ENCODE measurements around the gene NUP153.
"Not testable (repeated sequence)": the region's sequence is repeated elsewhere in the genome, so short reads cannot be mapped to it uniquely, and the experiment has no call there.

NUP153 gene

DNA sequence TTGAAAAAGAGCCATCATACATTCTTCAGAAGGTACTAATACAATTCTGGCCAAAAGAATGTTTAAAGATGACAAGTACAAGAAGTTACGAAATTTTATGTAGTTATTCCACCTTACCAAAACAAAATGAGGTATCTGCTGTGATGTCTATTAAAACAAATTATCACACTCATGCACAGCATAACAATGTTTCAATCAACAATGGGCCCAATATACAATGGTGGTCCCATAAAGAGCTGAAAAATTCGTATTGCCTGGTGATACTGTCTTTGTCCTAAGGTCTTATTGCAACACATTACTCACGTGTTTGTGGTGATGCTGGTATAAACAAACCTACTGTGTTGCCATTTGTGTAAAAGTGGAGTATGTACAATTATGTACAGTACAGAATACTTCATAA, 3.6 kb upstream of the NUP153 start:
- Histone ChIP-seq H3K4me1 (ENCODE audit: control insufficient read depth, insufficient read depth, low read depth, low read length) (peaks cover 2% of the 10 kb centered on the region), H2BK120ac (ENCODE audit: low read depth, low read length) (no peak overlapping the region), H2BK12ac (ENCODE audit: low read length in 2 of 2) (no peak overlapping the region), H3K27ac (ENCODE audit: low read length, poor library complexity, severe bottlenecking) (no peak overlapping the region), H3K9ac (ENCODE audit: low read length) (peak overlapping the region; percentile 4), H3K36me3 (ENCODE audit: control insufficient read depth in 1 of 2, insufficient read depth in 2 of 2, low read depth in 1 of 2, low read length in 2 of 2) (no peaks in the 10 kb centered on the region), H3K18ac (ENCODE audit: low read depth in 1 of 2, low read length in 2 of 2) (no peak overlapping the region), H3K9me3 (ENCODE audit: control insufficient read depth, low read length) (no peaks in the 10 kb centered on the region), H3K23ac (ENCODE audit: low read length in 2 of 2) (no peak overlapping the region), H4K8ac (ENCODE audit: low read length) (no peak overlapping the region), H3K14ac (ENCODE audit: low read length in 2 of 2) (no peak overlapping the region), H3K79me1 (replicated peaks; ENCODE audit: low read length, poor library complexity, severe bottlenecking) (peaks cover 6% of the 10 kb centered on the region), H2BK5ac (ENCODE audit: low read depth, low read length, poor library complexity, severe bottlenecking) (no peak overlapping the region), H3K4me3 (ENCODE audit: insufficient read depth in 1 of 2, low read depth in 1 of 2, low read length in 2 of 2) (no peak overlapping the region), H2AFZ (ENCODE audit: low read depth, low read length) (no peak overlapping the region), H4K91ac (ENCODE audit: low read length) (no peak overlapping the region), H3K27me3 (ENCODE audit: control insufficient read depth in 1 of 2, insufficient read depth in 1 of 2, low read length in 2 of 2) (no peaks in the 10 kb centered on the region), H2BK15ac (ENCODE audit: low read depth, poor library complexity, severe bottlenecking) (no peak overlapping the region), H3K4ac (ENCODE audit: low read depth in 1 of 2, low read length in 2 of 2) (no peak overlapping the region), H3K4me2 (ENCODE audit: low read length, poor library complexity, severe bottlenecking) (no peak overlapping the region), H2AK5ac (ENCODE audit: low read length, severe bottlenecking) (no peak overlapping the region)
- DNase-seq = peak; percentile 90
- WGBS = 0% methylated on average over 2 of the region's 3 CpGs

DNA sequence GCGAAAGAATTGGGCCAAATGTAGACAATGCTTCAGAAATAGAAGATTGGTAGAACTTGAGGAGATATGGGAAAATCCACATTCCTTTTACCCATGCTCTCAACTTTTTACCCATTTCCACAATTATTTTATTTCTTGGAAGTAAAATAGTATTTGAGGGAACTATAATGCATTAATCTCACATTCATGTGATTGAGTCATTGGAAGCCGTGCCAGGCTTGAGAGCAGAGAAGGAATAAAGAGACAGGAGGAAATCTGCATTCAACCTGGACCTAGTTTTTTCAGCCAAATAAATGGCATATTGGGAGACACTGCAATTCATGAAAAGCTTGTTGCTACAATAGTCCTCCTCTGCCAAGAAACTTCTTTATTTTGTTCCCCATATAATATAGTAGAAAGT, 2.8 kb upstream of the NUP153 start:
- WGBS = 91% methylated on average over 1 of the region's 2 CpGs

DNA sequence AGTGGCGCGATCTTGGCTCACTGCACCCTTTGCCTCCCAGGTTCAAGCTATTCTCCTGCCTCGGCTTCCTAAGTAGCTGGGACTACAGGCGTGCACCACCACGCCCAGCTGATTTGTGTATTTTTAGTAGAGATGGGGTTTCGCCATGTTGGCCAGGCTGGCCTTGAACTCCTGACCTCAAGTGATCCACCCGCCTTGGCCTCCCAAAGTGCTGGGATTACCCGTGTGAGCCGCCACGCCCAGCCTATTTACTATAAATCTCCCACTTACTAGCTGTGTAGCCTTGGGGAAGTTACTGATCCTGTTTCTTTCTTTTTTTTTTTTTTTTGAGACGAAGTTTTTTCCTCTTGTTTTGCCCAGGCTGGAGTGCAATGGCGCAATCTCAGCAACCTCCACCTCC, 1.3 kb upstream of the NUP153 start:
- Histone ChIP-seq H2BK12ac (ENCODE audit: low read length in 2 of 2) (peak overlapping the region in 1 of 2 experiments; percentile 22), H3K18ac (ENCODE audit: low read depth in 1 of 2, low read length in 2 of 2) (peak overlapping the region in 1 of 2 experiments; percentile 40)
- H3K4me1 ChIP-seq (ENCODE audit: control insufficient read depth, insufficient read depth, low read depth, low read length); H3K4ac ChIP-seq (ENCODE audit: low read depth in 1 of 2, low read length in 2 of 2); H3K27me3 ChIP-seq (ENCODE audit: control insufficient read depth in 1 of 2, insufficient read depth in 1 of 2, low read length in 2 of 2); H3K4me3 ChIP-seq (ENCODE audit: insufficient read depth in 1 of 2, low read depth in 1 of 2, low read length in 2 of 2); H3K27ac ChIP-seq (ENCODE audit: low read length, poor library complexity, severe bottlenecking); H3K14ac ChIP-seq (ENCODE audit: low read length in 2 of 2); H3K9ac ChIP-seq (ENCODE audit: low read length); DNase-seq; H2AFZ ChIP-seq (ENCODE audit: low read depth, low read length); H3K23ac ChIP-seq (ENCODE audit: low read length in 2 of 2); H2BK5ac ChIP-seq (ENCODE audit: low read depth, low read length, poor library complexity, severe bottlenecking); H3K4me2 ChIP-seq (ENCODE audit: low read length, poor library complexity, severe bottlenecking); H3K36me3 ChIP-seq (ENCODE audit: control insufficient read depth in 1 of 2, insufficient read depth in 2 of 2, low read depth in 1 of 2, low read length in 2 of 2); H3K79me1 ChIP-seq (replicated peaks; ENCODE audit: low read length, poor library complexity, severe bottlenecking); H4K91ac ChIP-seq (ENCODE audit: low read length); H2AK5ac ChIP-seq (ENCODE audit: low read length, severe bottlenecking); H2BK120ac ChIP-seq (ENCODE audit: low read depth, low read length); H4K8ac ChIP-seq (ENCODE audit: low read length); H2BK15ac ChIP-seq (ENCODE audit: low read depth, poor library complexity, severe bottlenecking); H3K9me3 ChIP-seq (ENCODE audit: control insufficient read depth, low read length): not testable (repeated sequence)
- 98% methylated on average over 7 of the region's 12 CpGs for WGBS

More for the DNA sequence above, 2.8 kb upstream of the NUP153 start:
- Histone ChIP-seq H4K91ac (ENCODE audit: low read length) (no peak overlapping the region), H2BK120ac (ENCODE audit: low read depth, low read length) (no peak overlapping the region), H2BK5ac (ENCODE audit: low read depth, low read length, poor library complexity, severe bottlenecking) (no peak overlapping the region), H3K9me3 (ENCODE audit: control insufficient read depth, low read length) (no peaks in the 10 kb centered on the region), H3K36me3 (ENCODE audit: control insufficient read depth in 1 of 2, insufficient read depth in 2 of 2, low read depth in 1 of 2, low read length in 2 of 2) (no peaks in the 10 kb centered on the region), H3K23ac (ENCODE audit: low read length in 2 of 2) (no peak overlapping the region), H2AK5ac (ENCODE audit: low read length, severe bottlenecking) (no peak overlapping the region), H3K4me1 (ENCODE audit: control insufficient read depth, insufficient read depth, low read depth, low read length) (peaks cover 3% of the 10 kb centered on the region), H3K79me1 (replicated peaks; ENCODE audit: low read length, poor library complexity, severe bottlenecking) (peaks cover 6% of the 10 kb centered on the region), H4K8ac (ENCODE audit: low read length) (no peak overlapping the region), H3K27ac (ENCODE audit: low read length, poor library complexity, severe bottlenecking) (no peak overlapping the region), H2AFZ (ENCODE audit: low read depth, low read length) (no peak overlapping the region), H3K14ac (ENCODE audit: low read length in 2 of 2) (no peak overlapping the region), H3K4me3 (ENCODE audit: insufficient read depth in 1 of 2, low read depth in 1 of 2, low read length in 2 of 2) (no peak overlapping the region), H3K4me2 (ENCODE audit: low read length, poor library complexity, severe bottlenecking) (no peak overlapping the region), H2BK15ac (ENCODE audit: low read depth, poor library complexity, severe bottlenecking) (no peak overlapping the region), H2BK12ac (ENCODE audit: low read length in 2 of 2) (no peak overlapping the region), H3K4ac (ENCODE audit: low read depth in 1 of 2, low read length in 2 of 2) (no peak overlapping the region), H3K9ac (ENCODE audit: low read length) (no peak overlapping the region), H3K27me3 (ENCODE audit: control insufficient read depth in 1 of 2, insufficient read depth in 1 of 2, low read length in 2 of 2) (no peaks in the 10 kb centered on the region), H3K18ac (ENCODE audit: low read depth in 1 of 2, low read length in 2 of 2) (no peak overlapping the region)
- DNase-seq = no peak

DNA sequence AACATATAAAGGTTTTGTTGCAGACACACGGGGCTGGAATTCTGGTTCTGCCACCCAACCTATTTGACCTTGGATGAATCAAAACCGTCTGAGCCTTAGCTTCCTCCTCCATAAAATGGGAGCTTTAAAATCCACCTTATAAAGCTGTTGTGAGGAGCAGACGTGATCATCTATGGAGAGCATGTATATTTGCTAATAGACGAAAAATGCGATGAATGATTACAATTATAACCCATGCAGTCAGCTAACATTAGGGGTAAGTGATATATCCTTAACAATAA, 586 bp upstream of the NUP153 start:
- H2BK15ac ChIP-seq (ENCODE audit: low read depth, poor library complexity, severe bottlenecking) = no peak overlapping the region
- H3K4ac ChIP-seq (ENCODE audit: low read depth in 1 of 2, low read length in 2 of 2) = peak overlapping the region in 1 of 2 experiments; percentile 54
- H3K9me3 ChIP-seq (ENCODE audit: control insufficient read depth, low read length) = no peaks in the 10 kb centered on the region
- peak overlapping the region; percentile 30 for H3K4me2 ChIP-seq (ENCODE audit: low read length, poor library complexity, severe bottlenecking)
- H2BK5ac ChIP-seq (ENCODE audit: low read depth, low read length, poor library complexity, severe bottlenecking) = no peak overlapping the region
- no peak overlapping the region for H4K8ac ChIP-seq (ENCODE audit: low read length)
- H3K4me1 ChIP-seq (ENCODE audit: control insufficient read depth, insufficient read depth, low read depth, low read length) = peaks cover 6% of the 10 kb centered on the region
- no peak overlapping the region for H2AFZ ChIP-seq (ENCODE audit: low read depth, low read length)
- no peak overlapping the region for H3K18ac ChIP-seq (ENCODE audit: low read depth in 1 of 2, low read length in 2 of 2)
- no peak overlapping the region for H3K14ac ChIP-seq (ENCODE audit: low read length in 2 of 2)
- H3K27ac ChIP-seq (ENCODE audit: low read length, poor library complexity, severe bottlenecking) = peak overlapping the region; percentile 83
- H2BK12ac ChIP-seq (ENCODE audit: low read length in 2 of 2) = no peak overlapping the region
- H3K36me3 ChIP-seq (ENCODE audit: control insufficient read depth in 1 of 2, insufficient read depth in 2 of 2, low read depth in 1 of 2, low read length in 2 of 2) = no peaks in the 10 kb centered on the region
- H4K91ac ChIP-seq (ENCODE audit: low read length) = no peak overlapping the region
- no peak overlapping the region for H2AK5ac ChIP-seq (ENCODE audit: low read length, severe bottlenecking)
- no peak overlapping the region for H3K23ac ChIP-seq (ENCODE audit: low read length in 2 of 2)
- DNase-seq = no peak
- WGBS = 21% methylated on average over 2 of the region's 5 CpGs
- H3K9ac ChIP-seq (ENCODE audit: low read length) = peak overlapping the region; percentile 96
- peaks cover 6% of the 10 kb centered on the region for H3K79me1 ChIP-seq (replicated peaks; ENCODE audit: low read length, poor library complexity, severe bottlenecking)
- H3K4me3 ChIP-seq (ENCODE audit: insufficient read depth in 1 of 2, low read depth in 1 of 2, low read length in 2 of 2) = peak overlapping the region in 1 of 2 experiments; percentile 92
- no peaks in the 10 kb centered on the region for H3K27me3 ChIP-seq (ENCODE audit: control insufficient read depth in 1 of 2, insufficient read depth in 1 of 2, low read length in 2 of 2)
- H2BK120ac ChIP-seq (ENCODE audit: low read depth, low read length) = no peak overlapping the region

Measured in mesenchymal stem cell (in vitro differentiated cells and primary cell).